CD14-positive monocyte (primary cell): Measurements from ENCODE around the gene MCM3AP. TPM values are rescaled to one million over a fixed set of nuclear protein-coding genes. Genes with fewer than 3 reads are reported as not detected.

Source experiments
- DNase-seq, 3 donors: peaks; one replicate each; pipeline ENCODE4 v3.0.0-alpha.2; 2011 to 2022
- H2AFZ ChIP-seq: 2 replicates; pipeline ENCODE4 v1.6.0; 2012; ENCODE audit warnings: mild to moderate bottlenecking, low read depth, low read length, inconsistent platforms; ENCODE audit not compliant: insufficient read depth, poor library complexity, severe bottlenecking
- H3K27ac ChIP-seq, 2 donors: 1 replicate in 1 of 2; 2 replicates in 1 of 2; pipeline ENCODE4 v1.5.1; 2012 to 2013; ENCODE audit warnings: low read length in 2 of 2, control low read depth in 1 of 2, inconsistent platforms in 1 of 2, low read depth in 1 of 2, mild to moderate bottlenecking in 1 of 2
- H3K27me3 ChIP-seq, 2 donors: one replicate each; pipeline versions ENCODE4 v1.6.0 to v1.6.1; 2011 to 2013; ENCODE audit warnings: low read length in 2 of 2; ENCODE audit not compliant: control insufficient read depth in 2 of 2, insufficient read depth in 2 of 2
- H3K36me3 ChIP-seq, 2 donors: replicated peaks in 1 of 2; 1 replicate in 1 of 2; 2 replicates in 1 of 2; pipeline versions ENCODE4 v1.5.1 to v1.6.1; 2012 to 2013; ENCODE audit warnings: low read length in 2 of 2, control low read depth in 1 of 2, inconsistent platforms in 1 of 2, mild to moderate bottlenecking in 1 of 2; ENCODE audit not compliant: insufficient read depth in 2 of 2, control insufficient read depth in 1 of 2
- H3K4me1 ChIP-seq, 2 donors: 1 replicate in 1 of 2; 2 replicates in 1 of 2; pipeline versions ENCODE4 v1.5.1 to v1.6.1; 2012 to 2013; ENCODE audit warnings: low read length in 2 of 2, control low read depth in 1 of 2, inconsistent platforms in 1 of 2, mild to moderate bottlenecking in 1 of 2, moderate library complexity in 1 of 2; ENCODE audit not compliant: insufficient read depth in 2 of 2, control insufficient read depth in 1 of 2
- H3K4me2 ChIP-seq: replicated peaks from 2 replicates; pipeline ENCODE3; 2012; ENCODE audit warnings: low read length, moderate library complexity, mild to moderate bottlenecking; ENCODE audit not compliant: poor library complexity, severe bottlenecking; ENCODE audit errors: extremely low read depth
- H3K4me3 ChIP-seq, 3 experiments: fragments of 200-600 bp in 1 of 3; sonication (generic) in 1 of 3; replicated peaks in 1 of 3; 1 replicate in 2 of 3; 2 replicates in 1 of 3; pipeline ENCODE4 v1.5.1; 2011 to 2013; ENCODE audit warnings: low read length in 3 of 3, mild to moderate bottlenecking in 3 of 3, control low read depth in 2 of 3, low read depth in 2 of 3, inconsistent platforms in 1 of 3, moderate library complexity in 1 of 3
- H3K79me2 ChIP-seq: 2 replicates; pipeline ENCODE4 v1.6.0; 2012; ENCODE audit warnings: mild to moderate bottlenecking, control low read depth, inconsistent platforms, low read length, moderate library complexity; ENCODE audit not compliant: insufficient read depth
- H3K9ac ChIP-seq: 2 replicates; pipeline ENCODE4 v1.6.0; 2017; ENCODE audit warnings: low read length, mild to moderate bottlenecking; ENCODE audit not compliant: insufficient read depth, poor library complexity, severe bottlenecking
- H3K9me3 ChIP-seq, 2 donors: replicated peaks in 1 of 2; 1 replicate in 1 of 2; 2 replicates in 1 of 2; pipeline versions ENCODE4 v1.5.1 to v1.6.1; 2012 to 2013; ENCODE audit warnings: low read length in 2 of 2, control low read depth in 1 of 2; ENCODE audit not compliant: control insufficient read depth in 1 of 2, insufficient read depth in 1 of 2
- H4K20me1 ChIP-seq: 2 replicates; pipeline ENCODE4 v1.6.0; 2012; ENCODE audit warnings: mild to moderate bottlenecking, low read length, control low read depth, moderate library complexity; ENCODE audit not compliant: insufficient read depth
- H3K27ac Mint-ChIP-seq, 7 donors: one replicate each; pipeline ENCODE4 v1.8.0; 2020; ENCODE audit warnings: mild to moderate bottlenecking in 7 of 7, mixed read lengths in 7 of 7, moderate library complexity in 6 of 7, inconsistent platforms in 2 of 7
- H3K27me3 Mint-ChIP-seq, 3 donors: one replicate each; pipeline ENCODE4 v1.8.0; 2021 to 2022; ENCODE audit warnings: low read depth in 3 of 3, mild to moderate bottlenecking in 3 of 3, mixed read lengths in 3 of 3, moderate library complexity in 3 of 3, inconsistent platforms in 1 of 3
- H3K36me3 Mint-ChIP-seq, 2 donors: one replicate each; pipeline ENCODE4 v1.8.0; 2020; ENCODE audit warnings: mixed read lengths in 2 of 2, inconsistent platforms in 1 of 2, mild to moderate bottlenecking in 1 of 2
- H3K4me1 Mint-ChIP-seq: one replicate; pipeline ENCODE4 v1.8.0; 2020; ENCODE audit warnings: mild to moderate bottlenecking, mixed read lengths
- H3K4me3 Mint-ChIP-seq, 2 donors: one replicate each; pipeline ENCODE4 v1.8.0; 2020; ENCODE audit warnings: mild to moderate bottlenecking in 2 of 2, mixed read lengths in 2 of 2, moderate library complexity in 1 of 2
- H3K9me3 Mint-ChIP-seq, 7 donors: one replicate each; pipeline ENCODE4 v1.8.0; 2020 to 2022; ENCODE audit warnings: mixed read lengths in 7 of 7, mild to moderate bottlenecking in 6 of 7, moderate library complexity in 6 of 7, inconsistent platforms in 2 of 7
- WGBS: methylation state at CpG from one replicate; pipeline ENCODE4 v1.1.5; 2013; ENCODE audit warnings: missing lambda C conversion rate; ENCODE audit not compliant: insufficient coverage; 5-methylcytosine and 5-hydroxymethylcytosine counted together
- intact Hi-C, 2 donors: fragments of 100-400 bp; cut with micrococcal nuclease; formaldehyde crosslinking; loops; one replicate each; pipeline versions ENCODE4 v1.15.0 to v1.15.1; 2023
- polyA plus RNA-seq, 3 donors: library from polyadenylated mRNA; depleted of rRNA in 1 of 3; unstranded in 2 of 3; stranded (reverse) in 1 of 3; fragments of 300-500 nt in 2 of 3; fragments of >200 nt in 1 of 3; fragmentation: Illumina TruSeq in 2 of 3; gene quantifications; 1 replicate in 2 of 3; 2 replicates in 1 of 3; pipeline ENCODE4 v1.2.3, GENCODE V29; 2012 to 2021
- TF ChIP-seq, protein P1 (sequence below): fragments of 200-600 bp; IDR thresholded peaks from one replicate; pipeline ENCODE4 v1.8.0; 2022; ENCODE audit warnings: antibody characterized with exemption, mild to moderate bottlenecking

MCM3AP gene
- polyA plus RNA-seq, 3 donors = 30.9 to 62.4 (median 32.7) TPM

DNA sequence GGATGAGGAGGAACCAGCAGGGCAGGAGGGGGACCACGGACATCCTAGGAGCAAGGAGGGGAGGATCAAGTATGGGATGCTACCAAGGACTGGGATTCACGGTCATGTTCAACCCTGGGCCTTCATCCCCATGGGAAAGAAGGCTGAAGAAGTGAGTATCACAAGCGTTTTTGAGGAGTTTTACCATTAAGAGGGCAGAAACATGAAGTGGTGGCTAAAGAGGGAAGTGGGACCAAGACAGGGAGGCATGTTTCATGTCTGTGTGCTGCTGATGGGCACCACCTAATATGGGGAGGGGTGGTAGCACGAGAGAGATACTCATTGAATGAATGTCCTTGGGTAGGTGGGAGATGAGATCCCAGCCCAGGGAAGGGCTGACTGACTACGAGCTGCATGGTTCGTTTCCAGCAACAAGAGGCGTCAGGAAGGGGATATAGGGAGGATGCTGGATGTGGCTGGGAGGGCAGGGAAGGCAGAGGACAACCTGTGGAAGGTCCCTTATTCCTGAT is 45.5 kb downstream of the MCM3AP start:
- peaks cover 76 to 90% of the 10 kb centered on the region in 2 donors for H3K36me3 Mint-ChIP-seq

DNA sequence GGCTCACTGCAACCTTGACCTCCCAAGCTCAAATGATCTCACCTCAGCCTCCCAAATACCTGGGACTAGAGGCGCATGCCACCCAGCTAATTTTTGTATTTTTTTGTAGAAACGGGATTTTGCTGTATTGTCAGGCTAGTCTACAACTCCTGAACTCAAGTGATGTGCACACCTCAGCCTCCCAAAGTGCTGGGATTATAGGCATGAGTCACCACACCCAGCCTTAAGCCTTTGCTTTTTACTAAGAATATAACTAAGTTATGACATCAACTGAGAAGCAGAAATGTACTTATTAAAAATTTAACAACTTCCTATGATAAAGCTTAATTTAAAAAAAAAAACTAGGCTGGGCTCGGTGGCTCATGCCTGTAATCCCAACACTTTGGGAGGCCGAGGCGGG is 47.9 kb downstream of the MCM3AP start:
- no peak overlapping the region for H3K4me3 ChIP-seq
- no CpG with 5 or more reads among the region's 5 CpGs for WGBS
- peaks cover 0 to 1% (median 0%) of the 10 kb centered on the region in 3 donors for H3K27me3 Mint-ChIP-seq
- H3K27ac ChIP-seq = no peak overlapping the region
- no peak overlapping the region for H3K9ac ChIP-seq
- H3K4me2 ChIP-seq = no peak overlapping the region
- peaks cover 75 to 90% of the 10 kb centered on the region in 2 donors for H3K36me3 Mint-ChIP-seq
- peaks cover 5% of the 10 kb centered on the region for H4K20me1 ChIP-seq
- H3K27me3 ChIP-seq = no peaks in the 10 kb centered on the region
- DNase-seq = no peak
- H3K79me2 ChIP-seq = no peaks in the 10 kb centered on the region
- H3K27ac Mint-ChIP-seq = no peak overlapping the region
- intact Hi-C loops = no loop called here
- TF ChIP-seq, protein P1, sequence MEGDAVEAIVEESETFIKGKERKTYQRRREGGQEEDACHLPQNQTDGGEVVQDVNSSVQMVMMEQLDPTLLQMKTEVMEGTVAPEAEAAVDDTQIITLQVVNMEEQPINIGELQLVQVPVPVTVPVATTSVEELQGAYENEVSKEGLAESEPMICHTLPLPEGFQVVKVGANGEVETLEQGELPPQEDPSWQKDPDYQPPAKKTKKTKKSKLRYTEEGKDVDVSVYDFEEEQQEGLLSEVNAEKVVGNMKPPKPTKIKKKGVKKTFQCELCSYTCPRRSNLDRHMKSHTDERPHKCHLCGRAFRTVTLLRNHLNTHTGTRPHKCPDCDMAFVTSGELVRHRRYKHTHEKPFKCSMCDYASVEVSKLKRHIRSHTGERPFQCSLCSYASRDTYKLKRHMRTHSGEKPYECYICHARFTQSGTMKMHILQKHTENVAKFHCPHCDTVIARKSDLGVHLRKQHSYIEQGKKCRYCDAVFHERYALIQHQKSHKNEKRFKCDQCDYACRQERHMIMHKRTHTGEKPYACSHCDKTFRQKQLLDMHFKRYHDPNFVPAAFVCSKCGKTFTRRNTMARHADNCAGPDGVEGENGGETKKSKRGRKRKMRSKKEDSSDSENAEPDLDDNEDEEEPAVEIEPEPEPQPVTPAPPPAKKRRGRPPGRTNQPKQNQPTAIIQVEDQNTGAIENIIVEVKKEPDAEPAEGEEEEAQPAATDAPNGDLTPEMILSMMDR = no peak
- no peaks in the 10 kb centered on the region for H3K4me1 Mint-ChIP-seq
- H3K4me1 ChIP-seq = no peaks in the 10 kb centered on the region
- no peaks in the 10 kb centered on the region for H3K9me3 Mint-ChIP-seq
- peaks cover 72 to 98% of the 10 kb centered on the region in 2 donors for H3K36me3 ChIP-seq
- no peak overlapping the region for H2AFZ ChIP-seq
- H3K4me3 Mint-ChIP-seq = no peak overlapping the region
- no peaks in the 10 kb centered on the region for H3K9me3 ChIP-seq

More for the DNA sequence above, 45.5 kb downstream of the MCM3AP start:
- WGBS = 95% methylated on average over 6 of the region's 7 CpGs
- H4K20me1 ChIP-seq = peaks cover 5% of the 10 kb centered on the region
- H3K4me2 ChIP-seq = no peak overlapping the region
- no peaks in the 10 kb centered on the region for H3K27me3 Mint-ChIP-seq
- DNase-seq = no peak
- no peak overlapping the region for H3K9ac ChIP-seq
- H3K27ac ChIP-seq = no peak overlapping the region
- H3K9me3 ChIP-seq = no peaks in the 10 kb centered on the region
- H3K4me3 ChIP-seq = no peak overlapping the region
- peak overlapping the region in 1 of 7 donors; percentile 5 for H3K27ac Mint-ChIP-seq
- intact Hi-C loops = no loop called here
- H3K36me3 ChIP-seq = peaks cover 84 to 98% of the 10 kb centered on the region in 2 donors
- H2AFZ ChIP-seq = no peak overlapping the region
- no peaks in the 10 kb centered on the region for H3K4me1 Mint-ChIP-seq
- H3K27me3 ChIP-seq = no peaks in the 10 kb centered on the region
- TF ChIP-seq, protein P1 = no peak
- no peaks in the 10 kb centered on the region for H3K4me1 ChIP-seq
- no peak overlapping the region for H3K4me3 Mint-ChIP-seq
- H3K9me3 Mint-ChIP-seq = no peaks in the 10 kb centered on the region
- H3K79me2 ChIP-seq = no peaks in the 10 kb centered on the region
